SW 1271 (cell line): ENCODE measurements around the gene UQCRFS1.

Experiments
- DNase-seq, 2 experiments: peaks; one replicate each; lab custom pipeline; 2025; lab: John Stamatoyannopoulos, UW

UQCRFS1 gene

GRCh38 chr19:29155683-29156082, 57.3 kb downstream of the UQCRFS1 start:
- DNase-seq, result no peak
